Omental fat pad (tissue), 4 donors: ENCODE measurements around the gene NISCH. TPM values are rescaled to one million over a fixed set of nuclear protein-coding genes. Genes with fewer than 3 reads are reported as not detected.

ENCODE experiments used
- ATAC-seq: fragments of 150-250 bp; one replicate; pipeline ENCODE4 v1.9.1; 2016; ENCODE audit warnings: mild to moderate bottlenecking, moderate library complexity; ENCODE audit not compliant: low FRiP score
- DNase-seq: peaks from one replicate; pipeline ENCODE4 v3.0.0-alpha.2; 2019; ENCODE audit warnings: low spot score
- CTCF ChIP-seq, 3 donors: fragments of 450-650 bp; IDR thresholded peaks; one replicate each; pipeline ENCODE4 v1.5.1; 2016 to 2017; ENCODE audit warnings: antibody characterized with exemption in 3 of 3, mild to moderate bottlenecking in 3 of 3, moderate library complexity in 2 of 3
- total RNA-seq, 4 donors: library from RNA; depleted of rRNA; stranded (reverse); fragments of >200 nt; gene quantifications; one replicate each; pipeline ENCODE4 v1.1.0, GENCODE V29; 2016

The NISCH gene
- total RNA-seq, 4 donors from 2014 or later, result 59.8 to 82.3 (median 68.5) TPM

- peak; percentile 16 for DNase-seq
- TF ChIP-seq CTCF (IDR thresholded peaks at IDR 0.05), result no peak
- no peak for ATAC-seq
Observed at GRCh38 chr3:52439426-52440248, 15.8 kb upstream of the NISCH start.

- no peak for TF ChIP-seq CTCF (IDR thresholded peaks at IDR 0.05)
- DNase-seq (peak; percentile 9), ATAC-seq (no peak)
Observed at GRCh38 chr3:52440249-52440551, 15.2 kb upstream of the NISCH start.

- ATAC-seq (no peak), DNase-seq (no peak)
- no peak for TF ChIP-seq CTCF (IDR thresholded peaks at IDR 0.05)
Observed at GRCh38 chr3:52440671-52441070, 14.7 kb upstream of the NISCH start.

- no peak for DNase-seq
- no peak for ATAC-seq
- no peak for TF ChIP-seq CTCF (IDR thresholded peaks at IDR 0.05)
Observed at GRCh38 chr3:52441091-52441771, 14.2 kb upstream of the NISCH start.

- TF ChIP-seq CTCF (IDR thresholded peaks at IDR 0.05), result no peak
- DNase-seq, result no peak
- no peak for ATAC-seq
Observed at GRCh38 chr3:52441772-52442332, 13.6 kb upstream of the NISCH start.

- no peak for TF ChIP-seq CTCF (IDR thresholded peaks at IDR 0.05)
- no peak for ATAC-seq
- DNase-seq, result no peak
Observed at GRCh38 chr3:52442409-52443267, 12.8 kb upstream of the NISCH start.
